Activated T-cell treated with anti-CD3 and anti-CD28 coated beads, Interleukin-2, amount 50 U/mL, for 24 hours (primary cell): ENCODE data around the gene UTP25.
"Not testable (repeated sequence)": the region's sequence is repeated elsewhere in the genome, so short reads cannot be mapped to it uniquely, and the experiment has no call there.

Experiments
- DNase-seq: peaks from one replicate; pipeline ENCODE4 v3.0.0-alpha.2; 2020
- H3K27ac Mint-ChIP-seq: 2 replicates; pipeline ENCODE4 v1.8.0; 2020; ENCODE audit warnings: mild to moderate bottlenecking, mixed read lengths
- H3K27me3 Mint-ChIP-seq: 2 replicates; pipeline ENCODE4 v1.8.0; 2020; ENCODE audit warnings: mixed read lengths
- H3K36me3 Mint-ChIP-seq: 2 replicates; pipeline ENCODE4 v1.8.0; 2020; ENCODE audit warnings: low read depth, mixed read lengths
- H3K4me1 Mint-ChIP-seq: 2 replicates; pipeline ENCODE4 v1.8.0; 2020; ENCODE audit warnings: low read depth, mixed read lengths
- H3K4me3 Mint-ChIP-seq: 2 replicates; pipeline ENCODE4 v1.8.0; 2020; ENCODE audit warnings: mild to moderate bottlenecking, moderate library complexity, mixed read lengths
- H3K9me3 Mint-ChIP-seq: 2 replicates; pipeline ENCODE4 v1.8.0; 2020; ENCODE audit warnings: mixed read lengths

UTP25 gene

GRCh38 chr1:209827384-209828262 is at the start of gene UTP25:
Gene UTP25, plus strand, starts transcription at chr1:209827972. Its CDS starts 92 bp downstream, at chr1:209828064.
- peak; percentile 95 for DNase-seq
- Mint-ChIP-seq H3K4me1 (peaks cover 53% of the 10 kb centered on the region), H3K27ac (peak within 1 kb of the TSS; percentile 95), H3K9me3 (no peaks in the 10 kb centered on the region), H3K27me3 (peaks cover 4% of the 10 kb centered on the region), H3K36me3 (peaks cover 42% of the 10 kb centered on the region), H3K4me3 (peak within 1 kb of the TSS; percentile 97)

- peak overlapping the region; percentile 76 for H3K27ac Mint-ChIP-seq
- no peak overlapping the region for H3K4me3 Mint-ChIP-seq
- no peak for DNase-seq
- H3K4me1 Mint-ChIP-seq = peaks cover 38% of the 10 kb centered on the region
- peaks cover 13% of the 10 kb centered on the region for H3K36me3 Mint-ChIP-seq
- H3K9me3 Mint-ChIP-seq = no peaks in the 10 kb centered on the region
- H3K27me3 Mint-ChIP-seq = no peaks in the 10 kb centered on the region
These were observed 49.7 kb upstream of the UTP25 start for GRCh38 chr1:209778102-209778501.

GRCh38 chr1:209780268-209780667 is 47.5 kb upstream of the UTP25 start:
- no peak for DNase-seq
- H3K27me3 Mint-ChIP-seq = no peaks in the 10 kb centered on the region
- H3K4me1 Mint-ChIP-seq = peaks cover 58% of the 10 kb centered on the region
- peaks cover 2% of the 10 kb centered on the region for H3K9me3 Mint-ChIP-seq
- H3K27ac Mint-ChIP-seq = peak overlapping the region; percentile 67
- no peak overlapping the region for H3K4me3 Mint-ChIP-seq
- peaks cover 29% of the 10 kb centered on the region for H3K36me3 Mint-ChIP-seq

GRCh38 chr1:209783386-209783785 is 44.4 kb upstream of the UTP25 start:
- Mint-ChIP-seq H3K4me1 (peaks cover 46% of the 10 kb centered on the region), H3K9me3 (peaks cover 2% of the 10 kb centered on the region), H3K36me3 (peaks cover 29% of the 10 kb centered on the region), H3K27ac (peak overlapping the region; percentile 99), H3K27me3 (no peaks in the 10 kb centered on the region), H3K4me3 (peak overlapping the region; percentile 95)
- DNase-seq = no peak

- peak within 1 kb of the TSS; percentile 95 for H3K4me3 Mint-ChIP-seq
- peaks cover 2% of the 10 kb centered on the region for H3K9me3 Mint-ChIP-seq
- no peaks in the 10 kb centered on the region for H3K27me3 Mint-ChIP-seq
- peak; percentile 100 for DNase-seq
- peak within 1 kb of the TSS; percentile 99 for H3K27ac Mint-ChIP-seq
- H3K36me3 Mint-ChIP-seq = peaks cover 29% of the 10 kb centered on the region
- H3K4me1 Mint-ChIP-seq = peaks cover 41% of the 10 kb centered on the region
These were observed 43.3 kb upstream of the UTP25 start, which contains the start of gene C1orf74 for GRCh38 chr1:209784265-209785169. Gene C1orf74, minus strand, starts transcription at chr1:209784559. Its CDS starts 925 bp downstream, at chr1:209783634.

- Mint-ChIP-seq H3K9me3 (peaks cover 2% of the 10 kb centered on the region), H3K27me3 (no peaks in the 10 kb centered on the region), H3K36me3 (peaks cover 29% of the 10 kb centered on the region), H3K27ac (peak overlapping the region; percentile 99), H3K4me3 (no peak overlapping the region), H3K4me1 (peaks cover 35% of the 10 kb centered on the region)
- no peak for DNase-seq
These were observed 42.2 kb upstream of the UTP25 start for GRCh38 chr1:209785592-209785991.

- peaks cover 29% of the 10 kb centered on the region for H3K36me3 Mint-ChIP-seq
- H3K27me3 Mint-ChIP-seq = no peaks in the 10 kb centered on the region
- DNase-seq = no peak
- H3K4me3 Mint-ChIP-seq = no peak overlapping the region
- H3K9me3 Mint-ChIP-seq = peaks cover 2% of the 10 kb centered on the region
- H3K27ac Mint-ChIP-seq = no peak overlapping the region
- peaks cover 35% of the 10 kb centered on the region for H3K4me1 Mint-ChIP-seq
These were observed 41.6 kb upstream of the UTP25 start for GRCh38 chr1:209786146-209786545.

GRCh38 chr1:209787551-209787950 is 40.2 kb upstream of the UTP25 start:
- Mint-ChIP-seq H3K36me3 (peaks cover 22% of the 10 kb centered on the region), H3K27me3 (no peaks in the 10 kb centered on the region), H3K9me3 (peaks cover 2% of the 10 kb centered on the region), H3K27ac (no peak overlapping the region), H3K4me3 (no peak overlapping the region), H3K4me1 (peaks cover 29% of the 10 kb centered on the region)
- no peak for DNase-seq

GRCh38 chr1:209789245-209789644 is 38.5 kb upstream of the UTP25 start:
- no peak overlapping the region for H3K27ac Mint-ChIP-seq
- peaks cover 3% of the 10 kb centered on the region for H3K27me3 Mint-ChIP-seq
- H3K4me1 Mint-ChIP-seq = peaks cover 13% of the 10 kb centered on the region

GRCh38 chr1:209790286-209791193 is 37.2 kb upstream of the UTP25 start:
- Mint-ChIP-seq H3K4me3 (no peak overlapping the region), H3K4me1 (peaks cover under 1% of the 10 kb centered on the region), H3K27ac (no peak overlapping the region), H3K9me3 (no peaks in the 10 kb centered on the region), H3K27me3 (peaks cover 7% of the 10 kb centered on the region), H3K36me3 (no peaks in the 10 kb centered on the region)
- DNase-seq = no peak

More at GRCh38 chr1:209789245-209789644, 38.5 kb upstream of the UTP25 start:
- Mint-ChIP-seq H3K4me3 (no peak overlapping the region), H3K9me3 (peaks cover 2% of the 10 kb centered on the region), H3K36me3 (peaks cover 5% of the 10 kb centered on the region)
- DNase-seq = no peak

GRCh38 chr1:209791920-209792319 is 35.9 kb upstream of the UTP25 start:
- H3K4me3 Mint-ChIP-seq = no peak overlapping the region
- H3K4me1 Mint-ChIP-seq = no peaks in the 10 kb centered on the region
- no peaks in the 10 kb centered on the region for H3K9me3 Mint-ChIP-seq
- H3K27me3 Mint-ChIP-seq = peaks cover 7% of the 10 kb centered on the region
- H3K27ac Mint-ChIP-seq = no peak overlapping the region
- no peak for DNase-seq
- H3K36me3 Mint-ChIP-seq = no peaks in the 10 kb centered on the region

- H3K27me3 Mint-ChIP-seq, H3K9me3 Mint-ChIP-seq, H3K4me3 Mint-ChIP-seq, DNase-seq, H3K27ac Mint-ChIP-seq, H3K4me1 Mint-ChIP-seq, H3K36me3 Mint-ChIP-seq: not testable (repeated sequence)
These were observed 34.1 kb upstream of the UTP25 start for GRCh38 chr1:209793711-209794110.

GRCh38 chr1:209797978-209798639 is 29.7 kb upstream of the UTP25 start:
- no peak overlapping the region for H3K27ac Mint-ChIP-seq
- DNase-seq = no peak
- peaks cover 7% of the 10 kb centered on the region for H3K27me3 Mint-ChIP-seq
- no peaks in the 10 kb centered on the region for H3K4me1 Mint-ChIP-seq
- no peaks in the 10 kb centered on the region for H3K9me3 Mint-ChIP-seq
- H3K36me3 Mint-ChIP-seq = no peaks in the 10 kb centered on the region
- H3K4me3 Mint-ChIP-seq = no peak overlapping the region
